GM12865 (cell line): ENCODE measurements around the gene RNF19B.
"Not testable (repeated sequence)": the region's sequence is repeated elsewhere in the genome, so short reads cannot be mapped to it uniquely, and the experiment has no call there.

ENCODE experiments used
- DNase-seq: peaks from one replicate; pipeline ENCODE4 v3.0.0; 2010; ENCODE audit warnings: low read depth
- H3K4me3 ChIP-seq: 2 replicates; pipeline ENCODE4 v1.5.1; 2011; ENCODE audit warnings: mild to moderate bottlenecking, low read depth, low read length, control low read depth
- CTCF ChIP-seq: IDR thresholded peaks from 2 replicates; pipeline ENCODE4 v1.5.1; 2011; ENCODE audit warnings: low read length, control low read depth, low read depth, inconsistent platforms; ENCODE audit not compliant: insufficient read depth; ENCODE audit errors: missing control alignments

Gene RNF19B

GRCh38 chr1:33002006-33002405, 37.4 kb upstream of the RNF19B start:
- no peak overlapping the region for H3K4me3 ChIP-seq
- no peak for TF ChIP-seq CTCF
- DNase-seq: no peak

GRCh38 chr1:33001282-33001681, 36.7 kb upstream of the RNF19B start:
- no peak for DNase-seq
- peak; percentile 30 for TF ChIP-seq CTCF
- H3K4me3 ChIP-seq: no peak overlapping the region

- no peak overlapping the region for H3K4me3 ChIP-seq
- DNase-seq: no peak
- TF ChIP-seq CTCF: no peak
These were observed 35.9 kb upstream of the RNF19B start for GRCh38 chr1:33000427-33001026.

- DNase-seq: no peak
- no peak for TF ChIP-seq CTCF
- no peak overlapping the region for H3K4me3 ChIP-seq
These were observed 34.4 kb upstream of the RNF19B start for GRCh38 chr1:32998997-32999396.

- no peak overlapping the region for H3K4me3 ChIP-seq
- no peak for DNase-seq
- TF ChIP-seq CTCF: no peak
These were observed 33.5 kb upstream of the RNF19B start for GRCh38 chr1:32998064-32998463.

- DNase-seq: no peak
- H3K4me3 ChIP-seq: no peak overlapping the region
- no peak for TF ChIP-seq CTCF
These were observed 32.8 kb upstream of the RNF19B start for GRCh38 chr1:32997381-32997891.

GRCh38 chr1:32993324-32993636, 28.7 kb upstream of the RNF19B start:
- H3K4me3 ChIP-seq: peak overlapping the region; percentile 4; the same call in 1 of the 2 replicates
- DNase-seq: not testable (repeated sequence)
